Naive B cell (primary cell): Measurements from ENCODE around the gene ERGIC1. TPM values are rescaled to one million over a fixed set of nuclear protein-coding genes. Genes with fewer than 3 reads are reported as not detected.
"Not testable (repeated sequence)": the region's sequence is repeated elsewhere in the genome, so short reads cannot be mapped to it uniquely, and the experiment has no call there.

Experiments used
- ATAC-seq, 2 donors: fragments of 150-1000 bp; cut with Tn5 transposase; 2 replicates each; pipeline ENCODE4 v1.10.0; 2021; ENCODE audit warnings: low read depth in 2 of 2, mild to moderate bottlenecking in 2 of 2, moderate library complexity in 2 of 2
- DNase-seq: peaks from one replicate; pipeline ENCODE4 v3.0.0; 2022
- H3K27ac Mint-ChIP-seq, 6 donors: one replicate each; pipeline ENCODE4 v1.8.0; 2020 to 2022; ENCODE audit warnings: mild to moderate bottlenecking in 6 of 6, mixed read lengths in 6 of 6, moderate library complexity in 5 of 6, inconsistent platforms in 2 of 6
- H3K27me3 Mint-ChIP-seq, 3 donors: one replicate each; pipeline ENCODE4 v1.8.0; 2021 to 2022; ENCODE audit warnings: mixed read lengths in 3 of 3, mild to moderate bottlenecking in 1 of 3
- H3K36me3 Mint-ChIP-seq, 2 donors: one replicate each; pipeline ENCODE4 v1.8.0; 2020 to 2022; ENCODE audit warnings: mixed read lengths in 2 of 2, inconsistent platforms in 1 of 2, mild to moderate bottlenecking in 1 of 2
- H3K4me1 Mint-ChIP-seq, 3 donors: one replicate each; pipeline ENCODE4 v1.8.0; 2020 to 2022; ENCODE audit warnings: mixed read lengths in 3 of 3, inconsistent platforms in 1 of 3, mild to moderate bottlenecking in 1 of 3, moderate library complexity in 1 of 3
- H3K4me3 Mint-ChIP-seq, 8 donors: one replicate each; pipeline ENCODE4 v1.8.0; 2020 to 2022; ENCODE audit warnings: mild to moderate bottlenecking in 8 of 8, mixed read lengths in 8 of 8, moderate library complexity in 8 of 8, inconsistent platforms in 2 of 8
- H3K9me3 Mint-ChIP-seq, 7 donors: one replicate each; pipeline ENCODE4 v1.8.0; 2020 to 2022; ENCODE audit warnings: mixed read lengths in 7 of 7, mild to moderate bottlenecking in 5 of 7, inconsistent platforms in 2 of 7, moderate library complexity in 1 of 7
- polyA plus RNA-seq, 6 donors: library from polyadenylated mRNA; unstranded; fragments of 300-500 nt; fragmentation: Illumina TruSeq; gene quantifications; one replicate each; pipeline ENCODE4 v1.2.3, GENCODE V29; 2021; ENCODE audit warnings: low read depth in 6 of 6

ERGIC1 gene, protein sequence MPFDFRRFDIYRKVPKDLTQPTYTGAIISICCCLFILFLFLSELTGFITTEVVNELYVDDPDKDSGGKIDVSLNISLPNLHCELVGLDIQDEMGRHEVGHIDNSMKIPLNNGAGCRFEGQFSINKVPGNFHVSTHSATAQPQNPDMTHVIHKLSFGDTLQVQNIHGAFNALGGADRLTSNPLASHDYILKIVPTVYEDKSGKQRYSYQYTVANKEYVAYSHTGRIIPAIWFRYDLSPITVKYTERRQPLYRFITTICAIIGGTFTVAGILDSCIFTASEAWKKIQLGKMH
- polyA plus RNA-seq = 10 to 100 TPM; 53.2 to 86.1 (median 64.4) TPM

DNA sequence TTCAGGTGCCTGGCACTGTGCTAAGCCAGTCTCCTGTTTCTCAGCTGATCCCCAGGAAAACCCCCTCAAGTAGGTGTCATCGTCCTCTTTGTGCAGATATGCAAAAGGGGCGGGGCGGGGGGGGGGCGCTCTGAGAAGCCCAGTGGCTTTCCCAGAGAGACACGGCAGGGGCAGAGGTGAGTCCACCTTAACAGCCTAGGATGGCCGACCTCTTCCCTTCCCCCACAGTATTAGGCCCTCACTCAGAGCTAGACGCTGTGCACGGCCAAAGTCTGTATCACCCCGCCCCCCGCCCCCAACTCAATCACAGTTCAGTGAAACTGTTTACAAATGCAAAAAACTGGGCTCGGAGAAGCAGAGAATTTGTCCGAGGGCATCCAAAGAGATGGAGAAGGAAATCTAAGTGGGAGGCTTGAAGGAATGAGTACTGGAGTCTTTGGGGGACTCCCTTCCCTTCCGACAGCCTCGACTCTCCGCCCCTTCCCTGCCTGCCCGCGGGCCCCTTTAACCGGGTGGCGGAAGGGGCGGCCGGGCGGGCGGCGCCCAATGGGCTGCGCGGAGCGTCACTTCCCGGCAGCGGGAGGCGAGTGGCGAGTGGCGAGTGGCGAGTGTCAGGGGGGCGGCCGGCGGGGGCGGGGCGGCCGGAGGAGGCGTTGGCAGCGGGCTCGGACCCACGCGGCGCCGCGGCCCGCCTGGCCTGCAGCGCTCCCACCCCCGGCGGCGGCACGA is at the start of gene ERGIC1:
TSS of gene ERGIC1 (plus strand) at position 566 of the 729 bp plus-strand sequence. CDS start at position 729, 163 bp downstream.
- ATAC-seq = peak; percentile 57 to 60
- Mint-ChIP-seq H3K27me3 (no peaks in the 10 kb centered on the region), H3K27ac (peak within 1 kb of the TSS; percentile 98 to 99 (median 99)), H3K4me3 (peak within 1 kb of the TSS; percentile 88 to 95 (median 93)), H3K4me1 (peaks cover 31 to 53% (median 51%) of the 10 kb centered on the region in 3 donors), H3K36me3 (no peaks in the 10 kb centered on the region), H3K9me3 (no peaks in the 10 kb centered on the region)
- DNase-seq = peak; percentile 85

DNA sequence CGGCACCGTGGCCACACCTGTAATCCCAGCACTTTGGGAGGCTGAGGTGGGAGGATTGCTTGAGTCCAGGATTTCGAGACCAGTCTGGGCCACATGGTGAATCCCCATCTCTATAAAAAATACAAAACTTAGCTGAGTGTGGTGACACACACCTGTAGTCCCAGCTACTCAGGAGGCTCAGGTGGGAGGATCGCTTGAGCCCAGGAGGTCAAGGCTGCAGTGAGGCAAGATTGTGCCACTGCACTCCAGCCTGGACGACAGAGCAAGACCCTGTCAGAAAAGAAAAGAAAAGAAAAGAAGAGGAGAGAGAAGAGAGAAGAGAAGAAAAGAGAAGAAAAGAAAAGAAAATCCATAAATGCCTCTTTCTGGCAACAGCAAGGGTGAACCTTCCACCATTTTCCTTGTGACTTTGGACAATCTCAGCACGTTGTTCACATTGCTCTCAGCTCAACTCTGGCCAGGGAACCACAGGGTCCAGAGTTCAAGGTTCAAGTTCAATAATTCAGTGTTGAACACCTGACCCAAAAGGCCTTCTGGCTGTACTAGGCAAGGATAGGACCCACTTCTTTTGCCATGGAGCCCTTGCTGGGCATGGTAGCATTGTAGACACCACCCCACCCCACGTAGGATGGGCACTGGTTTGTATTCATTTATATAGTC is 48.5 kb upstream of the ERGIC1 start:
- Mint-ChIP-seq H3K9me3 (no peaks in the 10 kb centered on the region), H3K27ac (no peak overlapping the region), H3K36me3 (no peaks in the 10 kb centered on the region), H3K4me1 (peaks cover 0 to 5% (median 5%) of the 10 kb centered on the region in 3 donors), H3K4me3 (peak overlapping the region in 1 of 8 donors; percentile 38), H3K27me3 (no peaks in the 10 kb centered on the region)
- ATAC-seq (no peak), DNase-seq (no peak)

DNA sequence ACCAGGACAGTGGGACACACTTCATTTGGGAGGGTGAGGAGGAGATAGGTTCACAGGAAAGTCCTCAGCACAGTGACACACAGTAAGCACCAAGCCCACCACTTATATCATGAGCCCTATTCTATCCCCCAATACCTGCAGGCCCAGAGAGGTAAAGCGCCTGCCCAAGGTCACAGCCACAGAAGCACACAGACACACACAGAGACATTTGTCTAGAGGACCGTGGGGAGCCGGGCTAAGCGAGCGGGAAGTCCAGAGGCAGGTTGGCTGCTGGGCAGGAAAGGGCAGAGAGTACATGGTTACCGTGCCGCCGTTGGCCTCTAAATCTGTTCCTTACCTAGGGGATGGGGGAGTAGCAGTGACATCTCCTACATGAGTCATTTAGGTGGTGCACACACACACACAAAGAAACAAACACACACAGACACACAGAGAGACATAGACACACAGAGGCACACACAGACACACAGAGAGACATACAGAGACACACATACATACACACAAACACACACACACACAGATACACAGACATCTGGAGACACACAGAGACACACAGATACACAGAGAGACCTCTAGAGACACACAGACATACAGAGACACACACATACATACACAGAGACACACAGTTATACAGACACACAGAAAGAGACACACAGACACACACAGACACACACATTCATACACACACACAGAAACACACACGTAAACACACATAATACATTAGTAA is 47.2 kb upstream of the ERGIC1 start:
- no peaks in the 10 kb centered on the region for H3K27me3 Mint-ChIP-seq
- no peak overlapping the region for H3K27ac Mint-ChIP-seq
- H3K36me3 Mint-ChIP-seq = no peaks in the 10 kb centered on the region
- H3K4me1 Mint-ChIP-seq = peaks cover 5% of the 10 kb centered on the region in 3 donors
- no peak overlapping the region for H3K4me3 Mint-ChIP-seq
- no peak for ATAC-seq
- DNase-seq = no peak
- no peaks in the 10 kb centered on the region for H3K9me3 Mint-ChIP-seq

DNA sequence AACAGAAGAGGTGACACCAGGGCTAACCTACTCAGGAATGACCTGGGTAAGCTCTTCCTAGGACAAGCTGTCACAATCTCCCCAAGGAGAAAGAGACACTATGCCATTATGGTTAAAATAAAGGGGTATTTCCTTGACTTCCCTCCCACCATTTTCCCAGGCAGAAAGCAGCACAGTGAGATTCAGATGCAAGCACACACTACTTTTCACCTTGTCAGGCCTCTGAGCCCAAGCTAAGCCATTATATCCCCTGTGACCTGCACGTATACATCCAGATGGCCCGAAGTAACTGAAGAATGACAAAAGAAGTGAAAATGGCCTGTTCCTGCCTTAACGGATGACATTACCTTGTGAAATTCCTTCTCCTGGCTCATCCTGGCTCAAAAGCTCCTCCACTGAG is 46.5 kb upstream of the ERGIC1 start:
- not testable (repeated sequence) for H3K4me3 Mint-ChIP-seq, H3K9me3 Mint-ChIP-seq

DNA sequence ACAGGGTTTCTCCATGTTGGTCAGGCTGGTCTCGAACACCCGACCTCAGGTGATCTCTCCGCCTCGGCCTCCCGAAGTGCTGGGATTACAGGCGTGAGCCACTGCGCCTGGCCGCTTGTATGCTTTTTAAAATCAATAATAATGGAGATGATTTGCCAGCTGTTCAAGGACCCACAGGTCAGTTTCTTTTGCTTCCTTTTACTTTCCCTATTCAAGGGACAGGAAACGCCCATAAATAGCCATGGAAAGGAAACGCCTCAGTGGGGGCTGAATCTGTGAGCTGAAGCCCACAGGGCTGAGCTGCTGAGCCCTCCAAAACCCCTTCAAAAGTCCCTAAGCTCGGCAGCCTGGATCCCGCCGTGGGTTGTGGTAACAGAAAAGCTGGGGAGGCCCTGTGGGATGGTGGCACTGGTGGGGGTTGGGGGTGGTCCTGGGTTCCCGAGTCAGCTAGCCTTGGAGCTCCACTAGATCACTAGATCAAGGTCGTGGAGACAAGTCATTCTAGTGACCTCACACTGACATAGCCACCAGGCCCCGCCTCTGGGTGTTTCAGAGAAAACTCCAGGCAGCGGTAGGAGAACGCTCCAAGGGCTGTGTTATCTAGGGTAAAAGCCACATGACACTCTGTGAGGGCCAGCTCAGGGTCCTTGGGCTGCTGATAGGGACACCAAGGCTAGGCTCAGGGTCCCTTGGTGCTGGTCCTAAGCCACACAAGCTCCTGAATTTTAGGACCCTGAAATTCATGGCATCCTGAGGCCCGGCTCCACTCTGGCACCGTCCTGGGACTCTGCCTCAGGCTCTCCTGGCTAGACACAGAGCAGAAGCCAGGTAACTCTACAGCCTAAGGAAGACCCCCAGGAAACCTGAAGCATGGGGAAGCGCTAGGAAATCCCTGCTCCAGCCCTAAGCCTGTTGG is 45.0 kb upstream of the ERGIC1 start:
- no peaks in the 10 kb centered on the region for H3K36me3 Mint-ChIP-seq
- peak in 1 of 2 donors; percentile 30 for ATAC-seq
- no peak overlapping the region for H3K4me3 Mint-ChIP-seq
- H3K27ac Mint-ChIP-seq = peak overlapping the region in 4 of 6 donors; percentile 48 to 70 (median 61)
- no peak for DNase-seq
- no peaks in the 10 kb centered on the region for H3K9me3 Mint-ChIP-seq
- H3K4me1 Mint-ChIP-seq = peaks cover 5 to 20% (median 18%) of the 10 kb centered on the region in 3 donors
- H3K27me3 Mint-ChIP-seq = no peaks in the 10 kb centered on the region

More for the DNA sequence above, 46.5 kb upstream of the ERGIC1 start:
- not testable (repeated sequence) for ATAC-seq, DNase-seq, H3K27me3 Mint-ChIP-seq, H3K36me3 Mint-ChIP-seq, H3K4me1 Mint-ChIP-seq
- H3K27ac Mint-ChIP-seq = peak overlapping the region in 2 of 6 donors; percentile 5 to 13

DNA sequence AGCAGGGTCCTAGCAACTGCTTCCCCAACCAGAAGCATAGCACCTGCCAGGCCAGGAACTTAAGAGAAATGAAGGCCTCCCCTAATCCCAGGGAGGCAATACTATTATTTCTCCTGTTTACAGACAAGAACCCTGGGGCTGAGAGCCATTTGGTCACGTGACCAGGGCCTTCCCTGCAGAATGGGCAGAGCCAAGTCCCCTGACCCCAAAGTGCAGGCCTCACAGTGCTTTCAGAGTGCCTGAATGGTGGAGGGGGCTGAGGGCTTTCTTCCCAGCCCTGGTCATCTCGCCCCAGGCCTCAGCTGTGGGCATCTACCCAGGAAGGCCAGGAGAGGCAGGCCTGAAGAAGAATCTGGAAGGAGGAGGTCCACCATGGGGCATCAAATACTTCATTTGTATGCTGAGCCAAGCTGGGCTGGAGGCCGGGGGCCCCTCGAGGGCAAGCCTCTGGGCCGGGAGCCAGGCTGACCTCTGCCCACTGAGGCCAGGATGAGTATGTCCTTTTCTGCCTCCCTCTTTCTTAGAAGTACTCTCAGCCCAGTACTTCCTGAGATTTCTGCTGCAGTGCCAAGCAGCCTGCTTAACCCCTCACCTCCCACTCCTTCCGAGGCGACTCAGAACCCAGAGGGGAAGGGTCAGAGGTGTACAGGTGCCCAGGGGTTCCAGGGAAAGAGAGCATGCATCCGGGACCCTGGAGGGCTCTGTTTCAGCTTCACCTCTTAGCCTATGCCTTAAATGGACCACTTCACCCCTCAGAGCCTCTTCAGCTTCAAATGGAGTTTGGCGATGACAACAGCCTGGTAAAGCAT is 44.2 kb upstream of the ERGIC1 start:
- Mint-ChIP-seq H3K9me3 (no peaks in the 10 kb centered on the region), H3K36me3 (no peaks in the 10 kb centered on the region), H3K27me3 (no peaks in the 10 kb centered on the region), H3K27ac (peak overlapping the region in 1 of 6 donors; percentile 76), H3K4me3 (no peak overlapping the region), H3K4me1 (peaks cover 5 to 21% (median 18%) of the 10 kb centered on the region in 3 donors)
- ATAC-seq (no peak), DNase-seq (no peak)

DNA sequence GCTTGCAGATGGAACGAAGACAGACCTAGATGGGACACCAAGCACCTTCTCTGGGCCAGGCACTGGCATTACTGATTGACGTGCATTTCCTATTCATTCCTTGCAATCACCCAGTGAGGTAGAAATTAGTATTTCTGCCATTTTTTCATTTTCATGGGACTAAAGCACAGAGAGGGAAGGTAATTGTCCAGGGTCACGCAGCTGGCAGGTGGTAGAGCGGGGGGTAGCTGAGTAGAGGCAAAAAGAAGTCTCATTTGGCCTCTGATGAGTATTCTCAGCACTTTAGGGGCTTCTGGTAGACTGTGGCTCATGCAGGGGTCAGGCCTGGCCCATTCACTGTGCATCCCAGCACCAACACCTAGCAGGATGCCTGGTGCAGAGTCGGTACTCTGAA is 43.6 kb upstream of the ERGIC1 start:
- ATAC-seq = no peak
- H3K27me3 Mint-ChIP-seq = no peaks in the 10 kb centered on the region
- peaks cover 5 to 21% (median 18%) of the 10 kb centered on the region in 3 donors for H3K4me1 Mint-ChIP-seq

DNA sequence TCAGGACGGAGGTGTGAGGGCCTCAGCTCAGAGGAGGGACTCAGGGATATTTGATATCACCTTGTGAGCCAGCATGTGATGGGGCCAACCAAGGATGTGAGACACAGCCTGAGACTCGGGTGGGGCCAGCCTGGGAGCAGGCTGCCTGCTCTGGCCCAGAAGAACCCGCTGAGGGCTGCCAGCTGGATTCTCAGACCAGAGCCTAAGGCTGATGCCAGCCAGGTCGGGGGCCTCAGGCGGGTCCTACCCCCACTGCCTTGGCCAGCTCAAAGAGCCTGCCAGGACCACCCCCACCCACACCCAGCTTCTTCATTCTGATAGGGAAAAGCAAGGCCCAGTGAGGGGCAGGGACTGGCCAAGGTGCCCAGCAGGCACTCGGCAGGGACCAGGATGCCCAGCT is 42.8 kb upstream of the ERGIC1 start:
- H3K27ac Mint-ChIP-seq = peak overlapping the region in 3 of 6 donors; percentile 5 to 86 (median 26)
- H3K36me3 Mint-ChIP-seq = no peaks in the 10 kb centered on the region
- no peak overlapping the region for H3K4me3 Mint-ChIP-seq
- DNase-seq = no peak
- H3K9me3 Mint-ChIP-seq = no peaks in the 10 kb centered on the region
- no peak for ATAC-seq
- peaks cover 5 to 21% (median 18%) of the 10 kb centered on the region in 3 donors for H3K4me1 Mint-ChIP-seq
- H3K27me3 Mint-ChIP-seq = no peaks in the 10 kb centered on the region

More for the DNA sequence above, 43.6 kb upstream of the ERGIC1 start:
- no peak overlapping the region for H3K4me3 Mint-ChIP-seq
- DNase-seq = no peak
- H3K36me3 Mint-ChIP-seq = no peaks in the 10 kb centered on the region
- no peaks in the 10 kb centered on the region for H3K9me3 Mint-ChIP-seq
- H3K27ac Mint-ChIP-seq = peak overlapping the region in 2 of 6 donors; percentile 26 to 69

DNA sequence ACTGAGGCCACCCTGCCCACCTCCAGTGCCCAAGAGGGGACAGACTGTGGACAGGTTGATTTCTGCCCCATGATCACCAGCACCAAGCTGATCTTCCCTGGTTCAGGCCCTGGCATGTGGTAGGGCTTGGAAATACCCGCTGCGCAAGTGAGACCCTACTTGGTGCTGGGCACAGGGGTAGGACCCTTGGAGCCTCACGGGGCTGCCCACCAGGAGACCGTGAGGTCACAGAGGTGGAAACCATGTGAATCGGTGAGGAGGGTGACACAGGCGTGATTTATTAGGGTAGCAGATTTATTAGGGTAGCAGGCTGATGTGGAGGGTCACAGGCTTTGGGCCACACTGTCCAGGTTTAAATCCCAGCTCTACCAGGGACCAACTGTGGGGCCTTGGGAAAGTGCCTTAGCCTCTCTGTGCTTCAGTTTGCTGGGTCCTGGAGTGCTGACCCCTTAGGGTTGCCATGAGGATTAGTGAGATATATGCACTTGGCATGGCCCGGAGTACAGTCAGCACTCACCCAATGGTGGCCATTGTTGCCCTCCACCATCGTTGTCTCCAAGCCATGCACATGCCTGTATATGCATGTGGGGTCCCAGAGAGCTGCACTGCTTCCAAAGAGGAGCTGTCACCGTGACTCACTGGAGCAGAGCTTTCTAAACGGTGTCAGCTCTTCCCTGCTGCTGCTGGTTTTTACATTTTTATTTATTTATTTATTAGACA is 42.2 kb upstream of the ERGIC1 start:
- ATAC-seq (no peak), DNase-seq (no peak)
- no peaks in the 10 kb centered on the region for H3K9me3 Mint-ChIP-seq
- peak overlapping the region in 1 of 6 donors; percentile 59 for H3K27ac Mint-ChIP-seq
- H3K36me3 Mint-ChIP-seq = no peaks in the 10 kb centered on the region
- no peak overlapping the region for H3K4me3 Mint-ChIP-seq
- H3K27me3 Mint-ChIP-seq = no peaks in the 10 kb centered on the region
- peaks cover 5 to 21% (median 18%) of the 10 kb centered on the region in 3 donors for H3K4me1 Mint-ChIP-seq

DNA sequence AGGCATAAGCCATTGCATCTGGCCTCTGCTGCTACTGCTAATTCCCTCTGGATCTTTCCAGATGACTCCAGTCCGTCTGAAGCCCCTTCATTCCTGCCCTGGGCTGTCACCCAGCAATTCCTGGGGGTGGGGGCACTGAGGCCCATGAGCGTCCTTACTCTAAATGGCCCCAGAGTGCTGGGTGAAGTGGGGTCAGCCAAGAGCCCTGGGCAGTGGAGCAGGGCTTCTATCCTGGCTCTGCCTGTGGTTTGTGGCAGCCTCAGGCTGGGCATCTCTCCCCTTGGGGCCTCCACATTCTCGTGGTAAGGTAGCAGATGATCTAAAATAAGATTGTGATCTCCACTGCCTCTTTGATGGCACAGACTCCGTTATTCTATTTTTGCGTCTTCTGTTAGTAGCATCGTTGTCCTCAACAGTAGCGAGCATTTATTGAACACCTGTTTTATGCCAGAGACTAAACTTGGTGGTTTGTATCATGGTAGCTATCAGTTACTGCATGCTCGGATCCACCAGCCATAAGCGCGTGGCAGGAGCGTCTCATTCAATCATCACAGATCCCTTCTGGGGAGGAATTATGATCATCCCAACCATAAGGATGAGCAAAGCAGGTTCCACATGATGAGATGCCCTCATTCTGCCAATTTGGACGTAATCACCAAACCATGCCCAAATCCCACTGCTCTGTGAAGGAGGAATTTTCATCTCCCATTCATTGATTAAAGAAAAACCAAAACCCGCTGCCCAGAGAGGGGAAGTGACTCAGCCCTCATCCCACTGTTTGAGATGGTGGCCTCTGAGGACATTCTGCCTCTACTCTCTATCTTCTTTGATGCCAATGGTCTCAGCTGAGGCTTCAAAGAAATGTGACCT is 41.1 kb upstream of the ERGIC1 start:
- no peaks in the 10 kb centered on the region for H3K9me3 Mint-ChIP-seq

More for the DNA sequence above, 41.1 kb upstream of the ERGIC1 start:
- no peaks in the 10 kb centered on the region for H3K27me3 Mint-ChIP-seq
- peak overlapping the region in 3 of 6 donors; percentile 21 to 63 (median 59) for H3K27ac Mint-ChIP-seq
- DNase-seq = no peak
- H3K36me3 Mint-ChIP-seq = no peaks in the 10 kb centered on the region
- no peak for ATAC-seq
- H3K4me3 Mint-ChIP-seq = no peak overlapping the region
- H3K4me1 Mint-ChIP-seq = peaks cover 5 to 21% (median 15%) of the 10 kb centered on the region in 3 donors
